Lung (tissue), 12 donors: ENCODE results near the gene C1orf105. TPM values are rescaled to one million over a fixed set of nuclear protein-coding genes. Genes with fewer than 3 reads are reported as not detected.
"Not testable (repeated sequence)": the region's sequence is repeated elsewhere in the genome, so short reads cannot be mapped to it uniquely, and the experiment has no call there.

Experiments used
- ATAC-seq: fragments of 200-7000 bp; cut with Tn5 transposase; one replicate; pipeline ENCODE4 v1.9.1; 2020; ENCODE audit warnings: moderate number of reproducible peaks; ENCODE audit not compliant: insufficient read depth, low FRiP score
- DNase-seq, 3 donors: peaks; one replicate each; pipeline ENCODE4 v3.0.0-alpha.2; 2013 to 2017
- H3K27ac ChIP-seq, 2 donors: one replicate each; pipeline ENCODE4 v1.5.1; 2013; ENCODE audit warnings: mild to moderate bottlenecking in 2 of 2, moderate library complexity in 2 of 2, control low read depth in 1 of 2, inconsistent platforms in 1 of 2, low read depth in 1 of 2, low read length in 1 of 2
- H3K27me3 ChIP-seq, 3 donors: one replicate each; pipeline ENCODE4 v1.5.1; 2013; ENCODE audit warnings: low read length in 2 of 3; ENCODE audit not compliant: control insufficient read depth in 3 of 3, insufficient read depth in 3 of 3
- H3K36me3 ChIP-seq, 4 donors: one replicate each; pipeline ENCODE4 v1.5.1; 2013; ENCODE audit warnings: low read length in 4 of 4, mild to moderate bottlenecking in 1 of 4, moderate library complexity in 1 of 4; ENCODE audit not compliant: control insufficient read depth in 4 of 4, insufficient read depth in 4 of 4
- H3K4me1 ChIP-seq, 5 donors: one replicate each; pipeline ENCODE4 v1.5.1; 2013; ENCODE audit warnings: low read length in 5 of 5, mild to moderate bottlenecking in 2 of 5, moderate library complexity in 1 of 5; ENCODE audit not compliant: control insufficient read depth in 5 of 5, insufficient read depth in 5 of 5
- H3K4me3 ChIP-seq: one replicate; pipeline ENCODE4 v1.5.1; 2013; ENCODE audit warnings: mild to moderate bottlenecking, control low read depth, moderate library complexity
- H3K9ac ChIP-seq, 2 donors: one replicate each; pipeline ENCODE4 v1.5.1; 2013; ENCODE audit warnings: low read length in 2 of 2, control low read depth in 1 of 2; ENCODE audit not compliant: insufficient read depth in 1 of 2
- H3K9me3 ChIP-seq, 4 donors: one replicate each; pipeline ENCODE4 v1.5.1; 2013; ENCODE audit warnings: low read length in 3 of 4, mild to moderate bottlenecking in 1 of 4, moderate library complexity in 1 of 4; ENCODE audit not compliant: control insufficient read depth in 4 of 4, insufficient read depth in 3 of 4
- WGBS, 2 donors: extraction: QIAGEN DNeasy Blood & Tissue Kit; methylation state at CpG; one replicate each; pipeline ENCODE4 v1.1.7; 2013; 5-methylcytosine and 5-hydroxymethylcytosine counted together
- polyA plus RNA-seq, 2 donors: library from polyadenylated mRNA; stranded (reverse); fragments of 200-250 nt; gene quantifications; one replicate each; pipeline ENCODE4 v1.2.1, GENCODE V29; 2013
- total RNA-seq, 2 donors: library from RNA; depleted of rRNA in 1 of 2; stranded (reverse); fragments of >200 nt in 1 of 2; gene quantifications; one replicate each; pipeline ENCODE4 v1.2.1, GENCODE V29; 2014 to 2021
- TF ChIP-seq, protein P1 (sequence below): IDR thresholded peaks from 2 replicates; pipeline ENCODE4 v1.5.1; 2012; ENCODE audit warnings: mild to moderate bottlenecking; ENCODE audit errors: control extremely low read depth, extremely low read depth
- donor health status: control.
- donor health status: control.
- donor health status: Bipolar disorder and iron deficiency.
- donor health status: healthy.
- donor health status: DM: yes; HTN: yes; CAD: no.

C1orf105 gene
- total and polyA plus RNA-seq, 4 donors: not detected

DNA sequence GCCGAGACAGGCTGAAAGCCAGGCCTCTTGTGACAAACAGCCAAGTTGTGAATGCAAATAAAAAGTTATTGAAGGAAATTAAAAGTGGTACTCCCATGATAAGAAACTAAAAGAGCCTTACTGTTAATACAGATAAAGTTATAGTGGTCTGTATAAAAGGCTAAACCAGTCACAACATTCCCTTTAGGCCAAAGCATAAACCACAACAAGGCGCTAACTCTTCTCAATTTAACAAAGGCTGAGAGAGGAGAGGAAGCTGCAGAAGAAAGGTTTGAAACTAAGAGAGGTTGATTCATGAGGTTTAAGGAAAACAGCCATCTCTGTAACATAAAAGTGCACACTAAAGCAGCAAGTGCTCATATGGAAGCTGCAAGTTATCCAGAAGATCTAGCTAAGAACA is 10.7 kb downstream of the C1orf105 start:
- no peak for DNase-seq

DNA sequence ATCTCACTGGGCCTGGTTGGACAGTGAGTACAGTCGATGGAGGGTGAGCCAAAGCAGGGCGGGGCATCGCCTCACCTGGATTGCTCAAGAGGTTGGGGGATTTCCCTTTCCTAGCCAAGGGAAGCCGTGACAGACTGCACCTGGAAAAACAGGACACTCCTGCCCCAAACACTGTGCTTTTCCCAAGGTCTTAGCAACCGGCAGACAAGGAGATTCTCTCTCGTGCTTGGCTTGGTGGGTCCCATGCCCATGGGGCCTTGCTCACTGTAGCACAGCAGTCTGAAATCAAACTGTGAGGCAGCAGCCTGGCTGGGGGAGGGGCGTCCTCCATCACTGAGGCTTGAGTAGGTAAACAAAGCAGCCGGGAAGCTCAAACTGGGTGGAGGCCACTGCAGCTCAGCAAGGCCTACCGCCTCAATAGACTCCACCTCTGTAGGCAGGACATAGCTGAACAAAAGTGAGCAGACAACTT is 11.3 kb downstream of the C1orf105 start:
- no peak overlapping the region for H3K9ac ChIP-seq
- H3K4me3 ChIP-seq: no peak overlapping the region
- no peak overlapping the region for H3K27ac ChIP-seq
- peaks cover 0 to 13% (median 2%) of the 10 kb centered on the region in 5 donors for H3K4me1 ChIP-seq
- no peaks in the 10 kb centered on the region for H3K9me3 ChIP-seq
- ATAC-seq: peak; percentile 53
- peak in 1 of 3 donors; percentile 24 for DNase-seq
- H3K27me3 ChIP-seq: no peaks in the 10 kb centered on the region
- WGBS, 2 donors: 69 to 81% methylated on average over 9 of the region's 9 CpGs
- peaks cover 0 to 1% (median 0%) of the 10 kb centered on the region in 4 donors for H3K36me3 ChIP-seq
- TF ChIP-seq, protein P1, sequence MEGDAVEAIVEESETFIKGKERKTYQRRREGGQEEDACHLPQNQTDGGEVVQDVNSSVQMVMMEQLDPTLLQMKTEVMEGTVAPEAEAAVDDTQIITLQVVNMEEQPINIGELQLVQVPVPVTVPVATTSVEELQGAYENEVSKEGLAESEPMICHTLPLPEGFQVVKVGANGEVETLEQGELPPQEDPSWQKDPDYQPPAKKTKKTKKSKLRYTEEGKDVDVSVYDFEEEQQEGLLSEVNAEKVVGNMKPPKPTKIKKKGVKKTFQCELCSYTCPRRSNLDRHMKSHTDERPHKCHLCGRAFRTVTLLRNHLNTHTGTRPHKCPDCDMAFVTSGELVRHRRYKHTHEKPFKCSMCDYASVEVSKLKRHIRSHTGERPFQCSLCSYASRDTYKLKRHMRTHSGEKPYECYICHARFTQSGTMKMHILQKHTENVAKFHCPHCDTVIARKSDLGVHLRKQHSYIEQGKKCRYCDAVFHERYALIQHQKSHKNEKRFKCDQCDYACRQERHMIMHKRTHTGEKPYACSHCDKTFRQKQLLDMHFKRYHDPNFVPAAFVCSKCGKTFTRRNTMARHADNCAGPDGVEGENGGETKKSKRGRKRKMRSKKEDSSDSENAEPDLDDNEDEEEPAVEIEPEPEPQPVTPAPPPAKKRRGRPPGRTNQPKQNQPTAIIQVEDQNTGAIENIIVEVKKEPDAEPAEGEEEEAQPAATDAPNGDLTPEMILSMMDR: no peak

More for the DNA sequence above, 10.7 kb downstream of the C1orf105 start:
- WGBS, 2 donors: 68 to 84% methylated on average over 2 of the region's 2 CpGs
- no peaks in the 10 kb centered on the region for H3K9me3 ChIP-seq
- TF ChIP-seq, protein P1: no peak
- H3K27me3 ChIP-seq: no peaks in the 10 kb centered on the region
- peaks cover 0 to 13% (median 2%) of the 10 kb centered on the region in 5 donors for H3K4me1 ChIP-seq
- peaks cover 0 to 1% (median 0%) of the 10 kb centered on the region in 4 donors for H3K36me3 ChIP-seq
- H3K27ac ChIP-seq: no peak overlapping the region
- no peak for ATAC-seq
- H3K9ac ChIP-seq: no peak overlapping the region
- H3K4me3 ChIP-seq: no peak overlapping the region

DNA sequence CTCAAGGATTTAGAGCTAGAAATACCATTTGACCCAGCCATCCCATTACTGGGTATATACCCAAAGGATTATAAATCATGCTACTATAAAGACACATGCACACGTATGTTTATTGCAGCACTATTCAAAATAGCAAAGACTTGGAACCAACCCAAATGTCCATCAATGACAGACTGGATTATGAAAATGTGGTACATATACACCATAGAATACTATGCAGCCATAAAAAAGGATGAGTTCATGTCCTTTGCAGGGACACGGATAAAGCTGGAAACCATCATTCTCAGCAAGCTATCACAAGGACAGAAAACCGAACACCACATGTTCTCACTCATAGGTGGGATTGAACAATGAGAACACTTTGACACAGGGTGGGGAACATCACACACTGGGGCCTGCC is 16.7 kb downstream of the C1orf105 start:
- not testable (repeated sequence) for H3K27ac ChIP-seq, H3K4me3 ChIP-seq, DNase-seq, H3K9ac ChIP-seq, H3K36me3 ChIP-seq, H3K9me3 ChIP-seq, H3K27me3 ChIP-seq, ATAC-seq, H3K4me1 ChIP-seq
- WGBS, 2 donors: 96 to 98% methylated on average over 3 of the region's 3 CpGs

DNA sequence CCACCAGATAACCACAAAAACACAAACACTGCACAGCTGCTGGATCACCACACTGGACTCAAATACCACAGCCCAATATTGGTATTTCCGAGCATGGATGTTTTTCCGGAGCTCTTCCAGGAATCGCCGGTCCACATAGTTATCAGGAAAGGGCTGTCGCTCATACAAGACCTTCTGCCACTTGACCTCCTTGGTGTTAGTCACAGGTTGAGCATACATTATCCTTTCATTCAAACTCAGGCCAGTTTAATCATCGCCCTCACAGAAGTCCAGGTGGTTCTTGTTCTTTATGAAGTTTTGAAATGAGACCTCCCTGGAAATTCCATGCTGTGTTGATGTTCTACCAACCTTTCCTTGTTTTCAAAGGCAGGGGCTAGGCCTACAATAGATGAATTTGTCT is 21.9 kb downstream of the C1orf105 start:
- ATAC-seq: no peak
- Histone ChIP-seq H3K4me3 (no peak overlapping the region), H3K4me1 (peaks cover 3 to 8% (median 7%) of the 10 kb centered on the region in 5 donors), H3K27ac (no peak overlapping the region), H3K36me3 (peaks cover 0 to 5% (median 4%) of the 10 kb centered on the region in 4 donors), H3K9ac (no peak overlapping the region), H3K27me3 (no peaks in the 10 kb centered on the region), H3K9me3 (no peaks in the 10 kb centered on the region)
- no peak for DNase-seq
- TF ChIP-seq, protein P1: no peak
- 95 to 97% methylated on average over 6 of the region's 6 CpGs for WGBS, 2 donors
